Stomach (tissue), 4 donors: ENCODE results near the gene RBMS2.

Experiments used
- CTCF ChIP-seq, 7 experiments: fragments of 450-650 bp in 4 of 7; fragments of 200-600 bp in 3 of 7; sonication (generic) in 3 of 7; IDR thresholded peaks; one replicate each; pipeline ENCODE4 v1.5.1; 2016 to 2019; ENCODE audit warnings: antibody characterized with exemption in 7 of 7, control low read depth in 2 of 7, mild to moderate bottlenecking in 1 of 7
- POLR2AphosphoS5 ChIP-seq, 3 donors: sonication (generic); formaldehyde crosslinking; IDR thresholded peaks; one replicate each; pipeline ENCODE4 v1.6.1; 2016; ENCODE audit warnings: antibody characterized with exemption in 3 of 3

- TF ChIP-seq CTCF (IDR thresholded peaks at IDR 0.05) = no peak
- no peak for TF ChIP-seq POLR2AphosphoS5 (IDR thresholded peaks at IDR 0.05)
Measured at GRCh38 chr12:56616925-56617324, 95.3 kb downstream of the RBMS2 start.
